ENCODE data around the gene ARID1B.

ARID1B gene

DNA sequence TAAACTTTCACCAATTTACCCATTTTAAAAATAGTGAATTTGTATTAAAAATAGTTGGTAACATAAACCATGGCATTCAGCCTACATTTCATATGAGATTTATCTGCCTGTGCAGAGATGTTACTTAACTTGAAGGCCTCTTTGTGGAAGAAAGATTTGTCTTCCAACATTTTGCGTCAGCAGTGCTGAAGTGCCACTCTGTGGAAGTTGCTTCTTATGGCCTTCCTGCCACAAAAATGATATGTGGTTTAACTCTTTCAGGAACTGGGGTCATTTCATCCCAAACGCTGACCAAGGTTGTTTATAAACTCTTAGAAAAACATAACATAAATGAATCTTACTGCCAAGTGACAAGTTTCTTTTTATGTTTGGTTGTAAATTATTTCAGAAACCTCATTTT lies 246.8 kb downstream of the ARID1B start:
- TF ChIP-seq GATA3 (IDR thresholded peaks at IDR 0.05; ENCODE audit: low read depth, low read length): no peak
- no peak for TF ChIP-seq GATA2 (IDR thresholded peaks at IDR 0.05; ENCODE audit: low read depth, low read length)

DNA sequence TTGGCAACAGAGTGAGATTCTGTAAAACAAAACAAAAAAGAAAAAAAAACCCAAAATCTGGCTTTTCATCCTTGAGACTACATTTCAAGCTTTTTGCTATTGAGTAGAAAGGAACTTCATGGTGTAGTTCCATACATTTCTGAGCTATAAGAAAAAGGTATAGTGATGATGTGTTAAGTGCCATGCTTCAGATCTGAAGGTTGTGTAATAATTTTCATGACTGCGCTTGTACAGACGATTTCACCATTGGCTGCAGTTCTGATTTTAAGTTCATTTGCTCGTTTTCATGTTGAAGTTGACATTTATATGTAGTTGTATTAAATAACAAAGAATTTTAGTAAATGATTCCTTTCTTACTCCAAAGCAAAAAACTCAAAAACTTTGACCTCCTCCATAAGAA lies 247.6 kb downstream of the ARID1B start:
- TF ChIP-seq GATA2 (IDR thresholded peaks at IDR 0.05; ENCODE audit: low read depth, low read length) (no peak), GATA3 (IDR thresholded peaks at IDR 0.05; ENCODE audit: low read depth, low read length) (no peak)

DNA sequence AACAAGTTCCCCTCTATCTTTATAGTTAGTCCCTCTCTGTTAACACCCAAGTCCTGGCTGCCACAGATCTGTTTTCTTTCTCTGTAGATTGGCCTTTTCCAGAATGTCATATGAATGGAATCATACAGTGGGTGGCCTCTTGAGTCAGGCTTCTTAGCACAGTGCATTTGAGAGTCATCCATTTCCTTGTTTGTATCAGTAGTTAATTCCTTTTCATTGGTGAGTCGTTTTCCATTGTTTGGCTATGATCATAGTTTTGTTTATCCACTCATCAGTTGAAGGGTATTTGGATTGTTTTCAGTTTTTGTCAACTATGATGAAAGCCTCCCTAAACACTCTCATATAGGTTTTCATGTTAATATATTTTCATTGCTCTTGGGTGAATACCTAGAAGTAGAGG lies 248.3 kb downstream of the ARID1B start:
- no peak for TF ChIP-seq GATA2 (IDR thresholded peaks at IDR 0.05; ENCODE audit: low read depth, low read length)
- TF ChIP-seq GATA3 (IDR thresholded peaks at IDR 0.05; ENCODE audit: low read depth, low read length): no peak

DNA sequence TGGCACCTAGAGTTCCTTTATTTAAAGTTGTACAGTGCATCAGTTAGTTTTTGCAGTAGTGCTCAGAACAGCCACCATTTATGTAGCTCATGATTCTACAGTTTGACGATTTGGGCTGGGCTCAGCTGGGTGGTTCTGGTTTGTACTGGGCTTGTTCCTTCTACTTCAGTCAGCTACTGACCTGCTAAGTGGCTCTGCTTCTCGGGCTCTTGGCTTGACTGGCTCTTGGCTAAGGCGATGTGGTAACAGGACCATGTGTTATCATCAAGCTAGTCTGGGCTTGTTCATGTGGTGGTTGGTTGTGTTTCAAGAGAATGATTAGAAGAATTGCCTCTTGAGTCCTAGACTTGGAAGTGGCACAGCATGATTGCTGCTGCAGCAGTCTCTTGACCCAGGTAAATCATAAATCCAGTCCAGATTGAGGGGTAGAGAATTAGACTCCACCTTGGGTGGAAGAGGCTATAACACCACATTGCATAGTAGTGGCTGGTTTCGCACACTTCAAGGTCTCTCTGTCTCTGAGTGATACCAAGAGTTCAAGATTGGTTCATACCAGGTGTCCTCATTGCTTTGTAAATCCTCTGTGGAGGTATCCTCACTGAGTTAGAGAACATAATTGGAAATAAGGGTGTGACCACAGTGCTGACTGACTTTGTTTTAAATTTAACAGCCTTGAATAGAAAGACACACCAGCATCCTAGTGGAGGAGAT lies 253.0 kb downstream of the ARID1B start:
- TF ChIP-seq GATA3 (IDR thresholded peaks at IDR 0.05; ENCODE audit: low read depth, low read length): no peak
- TF ChIP-seq GATA2 (IDR thresholded peaks at IDR 0.05; ENCODE audit: low read depth, low read length): no peak

DNA sequence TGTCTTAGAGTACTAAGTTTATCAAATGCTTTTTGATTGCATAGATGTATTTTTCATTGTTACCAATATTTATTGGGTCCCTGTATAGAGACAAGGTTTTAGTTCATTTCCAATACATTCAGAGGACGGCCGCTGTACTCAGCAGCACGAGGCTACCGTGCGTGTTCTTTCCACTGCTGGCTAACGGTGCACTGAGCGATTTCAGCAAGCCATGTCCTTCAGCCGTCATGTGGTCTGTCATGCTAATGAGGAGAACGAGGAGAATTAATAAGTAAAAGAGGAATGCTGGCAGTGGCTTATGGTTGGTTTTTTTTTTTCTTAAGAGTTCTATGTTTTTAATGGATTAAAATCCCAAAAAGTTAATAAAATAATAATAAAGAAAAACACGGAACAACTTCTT lies 253.6 kb downstream of the ARID1B start:
- TF ChIP-seq GATA2 (IDR thresholded peaks at IDR 0.05; ENCODE audit: low read depth, low read length) (no peak), GATA3 (IDR thresholded peaks at IDR 0.05; ENCODE audit: low read depth, low read length) (no peak)

DNA sequence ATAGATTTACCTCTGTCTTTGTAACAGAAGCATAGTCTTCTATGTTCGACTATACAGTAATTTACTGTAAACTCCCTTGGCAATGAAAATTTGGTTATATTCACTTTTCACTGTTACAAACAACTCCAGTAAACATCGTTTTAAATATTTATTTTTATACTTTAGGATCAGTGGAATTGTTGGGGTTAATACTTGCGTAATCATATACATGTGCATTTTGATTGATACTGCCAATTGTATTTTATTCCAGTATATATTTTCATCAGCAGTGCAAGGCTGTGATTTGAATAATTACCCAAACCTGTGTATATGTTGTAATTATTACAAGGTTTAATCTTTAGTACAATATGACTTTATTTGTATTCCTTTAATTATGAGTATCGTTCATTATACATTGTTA lies 255.7 kb downstream of the ARID1B start:
- TF ChIP-seq GATA2 (IDR thresholded peaks at IDR 0.05; ENCODE audit: low read depth, low read length) (no peak), GATA3 (IDR thresholded peaks at IDR 0.05; ENCODE audit: low read depth, low read length) (no peak)

DNA sequence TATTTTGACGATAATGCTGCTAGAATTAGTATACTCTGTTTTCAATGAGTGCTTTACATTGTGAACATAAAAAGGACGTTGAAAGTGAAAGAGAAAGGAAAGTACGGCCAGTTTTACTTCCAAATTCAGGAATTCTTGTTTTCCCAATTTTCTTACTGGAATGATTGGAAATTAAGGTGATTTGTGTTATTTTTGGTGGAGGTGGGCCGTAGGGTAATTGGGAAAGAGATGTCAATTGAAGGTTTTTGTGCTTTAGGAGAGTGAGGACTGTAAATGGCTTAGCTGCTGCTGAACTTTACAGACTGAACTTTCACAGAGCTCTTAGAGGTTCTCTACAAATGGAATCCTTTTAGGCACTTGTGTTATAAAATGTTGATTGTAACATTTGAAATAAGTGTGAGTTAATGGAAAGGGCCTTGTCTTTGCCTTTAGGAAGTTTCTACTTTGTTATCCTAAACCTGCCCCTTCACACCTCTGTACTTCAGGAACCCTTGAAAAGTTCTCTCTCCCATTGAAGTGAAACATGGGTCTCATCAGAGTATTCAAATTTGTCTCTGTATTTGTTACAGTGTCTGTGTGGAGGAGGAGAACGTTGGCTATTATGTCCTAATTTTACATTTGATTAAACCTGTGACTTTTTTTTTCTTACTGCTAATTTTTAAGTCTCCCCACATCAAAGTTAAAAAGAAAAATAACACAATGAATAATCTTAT lies 256.4 kb downstream of the ARID1B start:
- TF ChIP-seq GATA2 (IDR thresholded peaks at IDR 0.05; ENCODE audit: low read depth, low read length) (no peak), GATA3 (IDR thresholded peaks at IDR 0.05; ENCODE audit: low read depth, low read length) (no peak)

DNA sequence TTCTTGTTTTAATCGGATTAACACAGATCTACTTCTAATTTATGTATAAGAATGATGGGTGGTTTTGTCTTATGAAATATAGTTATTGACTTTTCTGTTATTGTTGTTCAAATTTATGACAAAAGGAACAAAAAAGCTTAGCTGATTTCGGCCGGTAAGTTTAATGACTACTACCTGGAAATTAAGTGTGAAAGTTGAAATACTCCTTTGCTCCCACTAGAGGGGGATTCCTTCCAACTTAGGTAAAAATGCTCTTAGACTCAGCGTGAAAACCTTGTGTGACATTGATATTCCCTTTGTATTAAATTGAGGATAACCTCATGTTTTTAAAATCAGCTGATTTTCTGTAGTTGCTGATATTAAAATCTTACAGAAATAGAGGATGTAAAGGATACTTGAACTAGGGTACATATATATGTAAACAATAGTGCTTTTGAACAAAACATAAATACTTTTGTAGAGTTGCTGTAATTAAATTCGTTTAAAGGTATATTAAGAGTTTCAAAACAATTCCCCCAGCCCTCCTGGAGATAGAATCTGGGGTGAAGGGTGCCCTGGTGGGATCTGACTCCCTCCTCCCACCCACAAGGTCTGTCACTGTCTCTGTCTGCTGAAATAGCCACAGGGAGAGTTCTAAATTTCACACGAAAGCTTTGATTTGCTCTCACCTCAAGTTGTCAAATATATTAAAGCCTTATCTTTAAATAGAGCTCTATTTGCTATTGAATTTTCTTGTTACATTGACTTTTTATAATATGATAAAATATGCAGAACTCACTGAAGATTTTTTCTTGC lies 257.5 kb downstream of the ARID1B start:
- TF ChIP-seq GATA3 (IDR thresholded peaks at IDR 0.05; ENCODE audit: low read depth, low read length) (no peak), GATA2 (IDR thresholded peaks at IDR 0.05; ENCODE audit: low read depth, low read length) (no peak)

DNA sequence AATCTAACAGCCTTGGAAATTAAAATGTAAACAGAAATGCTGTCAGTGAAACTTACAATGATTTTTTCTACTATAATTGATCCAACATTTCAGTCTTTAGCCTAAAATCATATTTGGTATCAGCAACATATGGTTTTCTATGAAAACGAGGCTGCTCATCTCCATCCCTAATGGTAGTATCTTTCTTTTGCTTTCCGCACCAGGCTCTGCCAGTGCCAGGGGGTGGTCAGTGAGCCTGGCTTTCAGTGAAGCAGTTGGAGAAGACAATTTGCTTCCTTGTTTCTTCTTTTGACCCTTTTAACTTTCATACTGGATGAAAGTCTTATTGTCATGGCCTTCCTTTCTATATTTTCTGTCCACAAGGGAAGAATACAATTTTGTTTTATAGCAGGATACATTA lies 258.4 kb downstream of the ARID1B start:
- TF ChIP-seq GATA3 (IDR thresholded peaks at IDR 0.05; ENCODE audit: low read depth, low read length) (no peak), GATA2 (IDR thresholded peaks at IDR 0.05; ENCODE audit: low read depth, low read length) (no peak)

DNA sequence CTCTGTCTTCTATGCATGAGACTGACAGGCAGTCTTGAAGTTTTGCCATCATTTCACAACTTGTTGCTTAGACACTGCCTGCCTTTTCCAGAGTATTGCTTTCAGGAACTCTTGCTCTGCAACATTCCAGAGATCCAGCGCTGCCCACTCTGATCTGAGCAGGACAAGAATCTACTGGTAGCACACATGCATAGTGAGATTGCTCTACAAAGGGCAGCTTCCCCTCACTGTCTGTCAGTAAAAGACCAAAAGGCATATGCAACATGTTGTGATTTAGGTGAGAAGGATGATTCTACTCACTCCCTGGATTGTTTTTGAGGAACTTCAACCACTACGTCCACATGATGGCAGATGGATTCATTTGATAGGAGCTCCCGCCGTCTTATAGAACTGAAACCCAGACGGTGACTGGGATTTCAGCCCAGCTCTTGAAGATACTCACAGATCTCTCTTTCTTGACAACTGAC lies 259.1 kb downstream of the ARID1B start:
- TF ChIP-seq GATA3 (IDR thresholded peaks at IDR 0.05; ENCODE audit: low read depth, low read length): no peak
- TF ChIP-seq GATA2 (IDR thresholded peaks at IDR 0.05; ENCODE audit: low read depth, low read length): no peak

DNA sequence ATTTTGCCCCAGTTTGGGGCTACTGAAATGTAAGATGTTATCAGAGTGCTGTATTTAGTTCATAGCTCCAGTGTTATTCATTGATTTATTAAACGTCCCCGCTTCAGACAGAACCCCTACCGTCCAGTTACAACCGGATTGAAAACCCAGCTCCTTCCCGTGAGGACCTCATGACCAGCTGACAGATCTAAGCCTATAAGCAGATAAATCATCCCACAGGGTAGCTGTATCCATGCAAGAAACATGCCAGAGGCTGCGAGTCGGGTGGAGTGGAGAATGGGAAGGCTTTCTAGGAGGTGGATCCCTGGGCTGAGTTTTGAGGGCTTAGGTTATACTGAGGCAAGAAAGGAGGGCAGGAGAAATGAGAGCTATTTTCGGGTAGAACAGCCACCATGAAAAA lies 260.0 kb downstream of the ARID1B start:
- TF ChIP-seq GATA3 (IDR thresholded peaks at IDR 0.05; ENCODE audit: low read depth, low read length): no peak
- no peak for TF ChIP-seq GATA2 (IDR thresholded peaks at IDR 0.05; ENCODE audit: low read depth, low read length)

DNA sequence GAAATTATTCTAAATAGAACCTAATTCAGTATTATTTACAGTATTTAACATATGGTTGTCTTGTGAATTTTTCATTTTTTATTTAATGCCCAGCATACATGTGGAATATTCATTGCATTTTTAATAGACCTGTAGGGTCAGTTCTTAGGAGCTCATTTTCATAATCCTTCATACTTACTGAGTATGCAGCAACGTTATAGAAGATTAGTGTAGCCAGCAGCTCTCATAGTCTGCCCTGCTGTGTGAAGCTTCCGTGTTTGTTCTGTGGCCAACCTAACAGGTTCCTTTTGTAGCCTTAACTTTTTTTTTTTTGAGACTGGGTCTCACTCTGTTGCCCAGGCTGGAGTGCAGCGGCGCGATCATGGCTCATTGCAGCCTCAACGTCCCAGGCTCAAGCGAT lies 261.4 kb downstream of the ARID1B start:
- no peak for TF ChIP-seq GATA2 (IDR thresholded peaks at IDR 0.05; ENCODE audit: low read depth, low read length)
- no peak for TF ChIP-seq GATA3 (IDR thresholded peaks at IDR 0.05; ENCODE audit: low read depth, low read length)

DNA sequence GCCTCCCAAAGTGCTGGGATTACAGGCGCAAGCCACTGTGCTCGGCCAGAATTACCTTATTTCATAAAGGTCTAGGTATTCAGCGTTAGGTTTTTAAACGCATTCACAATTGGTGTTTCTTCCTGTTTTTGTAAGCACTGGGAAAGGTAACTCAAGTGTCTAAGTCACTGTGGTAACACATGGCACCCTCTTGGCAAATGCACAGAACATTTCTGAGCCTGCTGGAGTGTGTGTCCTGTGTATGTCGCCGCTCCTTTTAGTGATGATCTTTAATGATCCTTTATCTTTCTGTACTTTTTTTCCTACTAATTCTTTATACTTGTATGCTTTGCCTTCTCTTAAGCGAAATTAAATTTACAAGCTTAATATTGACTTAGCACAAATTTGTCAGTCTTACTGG lies 263.0 kb downstream of the ARID1B start:
- no peak for TF ChIP-seq GATA2 (IDR thresholded peaks at IDR 0.05; ENCODE audit: low read depth, low read length)
- TF ChIP-seq GATA3 (IDR thresholded peaks at IDR 0.05; ENCODE audit: low read depth, low read length): no peak

DNA sequence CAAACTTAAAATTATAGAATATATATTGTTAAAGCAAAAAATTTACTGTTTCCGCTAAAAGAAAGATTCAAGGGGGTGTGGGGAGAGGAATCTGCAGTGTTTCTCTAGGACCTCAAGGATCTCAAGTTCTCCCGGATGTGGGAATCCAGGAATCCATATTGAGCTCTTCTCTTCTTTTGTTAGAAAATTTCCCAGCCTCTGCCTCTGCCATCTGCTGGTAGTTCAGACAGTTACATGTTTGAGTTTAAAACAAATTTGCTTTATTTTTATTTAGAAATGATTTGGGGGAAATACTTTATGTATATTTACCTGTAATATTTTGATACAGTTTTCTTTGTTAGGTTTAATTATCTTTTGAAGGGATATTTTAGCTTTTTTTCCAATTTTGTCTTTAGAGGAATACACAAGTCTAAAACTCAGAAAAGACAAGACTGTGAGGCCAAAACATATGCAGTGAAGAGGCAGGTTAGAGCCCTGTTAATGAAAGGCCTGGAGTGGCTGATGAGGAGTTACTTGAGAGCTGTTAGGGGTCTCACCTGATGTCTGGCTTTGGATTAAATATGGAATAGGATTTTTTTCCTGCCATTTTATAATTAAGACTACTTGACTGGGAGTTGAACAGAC lies 268.8 kb downstream of the ARID1B start:
- TF ChIP-seq GATA2 (IDR thresholded peaks at IDR 0.05; ENCODE audit: low read depth, low read length) (no peak), GATA3 (IDR thresholded peaks at IDR 0.05; ENCODE audit: low read depth, low read length) (no peak)
